Sigmoid colon (tissue), 7 donors: ENCODE measurements around the gene CLDN7. TPM values are rescaled to one million over a fixed set of nuclear protein-coding genes. Genes with fewer than 3 reads are reported as not detected.

Experiments used
- DNase-seq: peaks from one replicate; pipeline ENCODE4 v3.0.0-alpha.2; 2019
- H3K27ac ChIP-seq, 4 donors: fragments of 200-600 bp; sonication (generic); one replicate each; pipeline ENCODE4 v1.5.1; 2016 to 2019; ENCODE audit warnings: mild to moderate bottlenecking in 1 of 4
- H3K27me3 ChIP-seq, 3 donors: fragments of 200-600 bp; sonication (generic); one replicate each; pipeline ENCODE4 v1.5.1; 2019; ENCODE audit warnings: mild to moderate bottlenecking in 1 of 3
- H3K36me3 ChIP-seq, 4 donors: fragments of 200-600 bp; sonication (generic); one replicate each; pipeline ENCODE4 v1.5.1; 2016 to 2019
- H3K4me1 ChIP-seq, 4 donors: fragments of 200-600 bp; sonication (generic); one replicate each; pipeline ENCODE4 v1.5.1; 2017 to 2019
- H3K4me3 ChIP-seq, 4 donors: fragments of 200-600 bp; sonication (generic); one replicate each; pipeline ENCODE4 v1.5.1; 2017 to 2019; ENCODE audit warnings: mild to moderate bottlenecking in 2 of 4, moderate library complexity in 1 of 4
- H3K9me3 ChIP-seq, 4 donors: fragments of 200-600 bp in 3 of 4; sonication (generic) in 3 of 4; one replicate each; pipeline versions ENCODE4 v1.5.1 to v1.6.1; 2013 to 2019
- EP300 ChIP-seq, 4 donors: sonication (generic); formaldehyde crosslinking; IDR thresholded peaks; one replicate each; pipeline ENCODE4 v1.6.1; 2017; ENCODE audit warnings: antibody characterized with exemption in 4 of 4
- POLR2A ChIP-seq, 2 donors: fragments of 450-650 bp; IDR thresholded peaks; one replicate each; pipeline ENCODE4 v1.6.1; 2016; ENCODE audit warnings: antibody characterized with exemption in 2 of 2, mild to moderate bottlenecking in 2 of 2, moderate library complexity in 2 of 2
- POLR2AphosphoS5 ChIP-seq, 4 donors: sonication (generic); formaldehyde crosslinking; IDR thresholded peaks; one replicate each; pipeline ENCODE4 v1.6.1; 2017; ENCODE audit warnings: antibody characterized with exemption in 4 of 4
- WGBS, 2 donors: extraction: QIAGEN DNeasy Blood & Tissue Kit; methylation state at CpG; one replicate each; pipeline ENCODE4 v1.1.7; 2013; 5-methylcytosine and 5-hydroxymethylcytosine counted together
- intact Hi-C: fragments of 100-400 bp; cut with DNase I; formaldehyde crosslinking; loops from one replicate; pipeline ENCODE4 v1.15.1; 2023
- polyA plus RNA-seq, 3 donors: library from polyadenylated mRNA; stranded (reverse); fragments of 200-250 nt; gene quantifications; one replicate each; pipeline ENCODE4 v1.2.3, GENCODE V29; 2013
- total RNA-seq, 4 donors: library from RNA; depleted of rRNA; stranded (reverse); fragments of >200 nt; gene quantifications; one replicate each; pipeline ENCODE4 v1.1.0, GENCODE V29; 2016
- TF ChIP-seq, protein P1 (sequence below), 4 experiments: fragments of 450-650 bp in 3 of 4; fragments of 200-600 bp in 1 of 4; IDR thresholded peaks; one replicate each; pipeline ENCODE4 v1.5.1; 2016 to 2019; ENCODE audit warnings: antibody characterized with exemption in 4 of 4, mild to moderate bottlenecking in 3 of 4, moderate library complexity in 2 of 4
- donor health status: healthy with polysubstance abuse.
- donor health status: Bipolar disorder and iron deficiency.
- donor health status: healthy.

The CLDN7 gene
- total and polyA plus RNA-seq, 7 donors: 1.1 to 963 (median 91.7) TPM; not detected in 1

DNA sequence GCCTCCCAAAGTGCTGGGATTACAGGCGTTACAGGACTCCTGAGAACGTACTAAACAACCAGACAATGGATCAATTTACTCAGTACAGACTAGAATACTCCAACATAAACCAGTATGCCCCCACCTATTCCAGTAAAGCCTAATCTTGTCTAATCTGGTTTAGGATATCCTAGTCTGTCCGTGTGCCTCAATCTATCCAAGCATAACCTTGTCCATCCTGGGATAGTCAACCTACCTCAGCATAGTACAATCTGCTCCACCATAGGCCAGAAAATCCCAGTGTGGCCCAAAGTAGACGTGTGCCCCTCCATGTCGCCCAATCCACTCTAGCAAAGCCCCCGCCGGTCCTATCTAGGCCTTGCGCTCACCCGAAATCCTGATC is 28.6 kb downstream of the CLDN7 start:
- Histone ChIP-seq H3K9me3 (no peaks in the 10 kb centered on the region), H3K4me1 (peaks cover 0 to 51% (median 47%) of the 10 kb centered on the region in 4 donors), H3K27me3 (no peaks in the 10 kb centered on the region), H3K4me3 (peak overlapping the region; percentile 81 to 98 (median 90)), H3K36me3 (peaks cover 10 to 44% (median 32%) of the 10 kb centered on the region in 4 donors), H3K27ac (peak overlapping the region; percentile 87 to 95 (median 91))
- WGBS, 2 donors: 0 to 3% methylated on average over 9 of the region's 9 CpGs
- no peak for TF ChIP-seq EP300 (IDR thresholded peaks at IDR 0.05)
- no peak for TF ChIP-seq POLR2A (IDR thresholded peaks at IDR 0.05)
- TF ChIP-seq POLR2AphosphoS5 (IDR thresholded peaks at IDR 0.05): no peak
- TF ChIP-seq, protein P1, sequence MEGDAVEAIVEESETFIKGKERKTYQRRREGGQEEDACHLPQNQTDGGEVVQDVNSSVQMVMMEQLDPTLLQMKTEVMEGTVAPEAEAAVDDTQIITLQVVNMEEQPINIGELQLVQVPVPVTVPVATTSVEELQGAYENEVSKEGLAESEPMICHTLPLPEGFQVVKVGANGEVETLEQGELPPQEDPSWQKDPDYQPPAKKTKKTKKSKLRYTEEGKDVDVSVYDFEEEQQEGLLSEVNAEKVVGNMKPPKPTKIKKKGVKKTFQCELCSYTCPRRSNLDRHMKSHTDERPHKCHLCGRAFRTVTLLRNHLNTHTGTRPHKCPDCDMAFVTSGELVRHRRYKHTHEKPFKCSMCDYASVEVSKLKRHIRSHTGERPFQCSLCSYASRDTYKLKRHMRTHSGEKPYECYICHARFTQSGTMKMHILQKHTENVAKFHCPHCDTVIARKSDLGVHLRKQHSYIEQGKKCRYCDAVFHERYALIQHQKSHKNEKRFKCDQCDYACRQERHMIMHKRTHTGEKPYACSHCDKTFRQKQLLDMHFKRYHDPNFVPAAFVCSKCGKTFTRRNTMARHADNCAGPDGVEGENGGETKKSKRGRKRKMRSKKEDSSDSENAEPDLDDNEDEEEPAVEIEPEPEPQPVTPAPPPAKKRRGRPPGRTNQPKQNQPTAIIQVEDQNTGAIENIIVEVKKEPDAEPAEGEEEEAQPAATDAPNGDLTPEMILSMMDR (IDR thresholded peaks at IDR 0.05): no peak
- DNase-seq: no peak
- intact Hi-C loops: no loop called here

DNA sequence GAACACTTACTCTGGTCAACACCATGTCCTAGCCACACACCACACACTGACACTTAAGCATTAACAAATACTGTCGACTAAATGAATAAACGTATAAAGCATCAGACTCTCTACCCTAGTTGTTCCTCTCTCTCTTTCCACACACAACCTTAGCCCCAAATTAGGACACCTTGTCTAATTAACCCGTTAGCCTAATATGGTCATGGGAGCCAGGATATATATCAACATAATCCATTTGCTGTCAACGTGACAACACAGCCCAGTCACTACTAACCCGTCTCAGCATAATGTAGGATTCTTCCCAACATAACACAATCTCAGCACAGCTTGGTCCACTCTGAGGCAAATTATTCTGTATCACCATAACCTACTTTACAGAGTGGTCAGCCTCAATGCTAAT is 30.2 kb downstream of the CLDN7 start:
- Histone ChIP-seq H3K9me3 (no peaks in the 10 kb centered on the region), H3K4me1 (peaks cover 0 to 43% (median 40%) of the 10 kb centered on the region in 4 donors), H3K4me3 (no peak overlapping the region), H3K27me3 (no peaks in the 10 kb centered on the region), H3K27ac (no peak overlapping the region), H3K36me3 (peaks cover 14 to 59% (median 41%) of the 10 kb centered on the region in 4 donors)
- intact Hi-C loops: no loop called here
- no peak for DNase-seq
- WGBS, 2 donors: 87 to 88% methylated on average over 5 of the region's 5 CpGs
- no peak for TF ChIP-seq POLR2AphosphoS5 (IDR thresholded peaks at IDR 0.05)
- no peak for TF ChIP-seq POLR2A (IDR thresholded peaks at IDR 0.05)
- TF ChIP-seq EP300 (IDR thresholded peaks at IDR 0.05): no peak
- TF ChIP-seq, protein P1 (IDR thresholded peaks at IDR 0.05): no peak

DNA sequence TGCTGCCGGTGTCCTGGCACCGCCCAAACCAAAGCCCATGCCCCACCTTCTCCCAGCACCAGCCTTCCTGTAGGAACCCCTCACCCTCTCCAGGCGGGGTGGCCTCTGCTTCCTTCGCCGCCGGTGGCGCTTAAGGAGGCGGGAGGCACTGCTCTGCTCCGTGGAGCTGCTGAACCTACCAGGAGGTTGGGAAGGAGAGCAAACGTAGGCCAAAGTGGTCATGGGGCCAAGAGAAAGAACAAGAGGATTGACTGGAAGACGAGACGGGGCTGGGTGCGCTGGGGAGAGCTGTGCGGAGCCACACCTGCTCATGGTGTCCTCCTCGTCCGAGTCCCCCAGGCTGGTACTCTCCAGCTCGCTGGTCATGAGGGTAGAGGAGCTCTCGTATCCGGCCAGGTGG is 32.8 kb downstream of the CLDN7 start:
- no peak for DNase-seq
- WGBS, 2 donors: 95% methylated on average over 19 of the region's 19 CpGs
- peaks cover 25 to 63% (median 46%) of the 10 kb centered on the region in 4 donors for H3K36me3 ChIP-seq
- H3K9me3 ChIP-seq: no peaks in the 10 kb centered on the region
- TF ChIP-seq POLR2A (IDR thresholded peaks at IDR 0.05) (no peak), POLR2AphosphoS5 (IDR thresholded peaks at IDR 0.05) (no peak)
- no peaks in the 10 kb centered on the region for H3K27me3 ChIP-seq
- peaks cover 0 to 25% (median 23%) of the 10 kb centered on the region in 4 donors for H3K4me1 ChIP-seq
- H3K27ac ChIP-seq: no peak overlapping the region
- no peak overlapping the region for H3K4me3 ChIP-seq
- intact Hi-C loops: no loop called here

DNA sequence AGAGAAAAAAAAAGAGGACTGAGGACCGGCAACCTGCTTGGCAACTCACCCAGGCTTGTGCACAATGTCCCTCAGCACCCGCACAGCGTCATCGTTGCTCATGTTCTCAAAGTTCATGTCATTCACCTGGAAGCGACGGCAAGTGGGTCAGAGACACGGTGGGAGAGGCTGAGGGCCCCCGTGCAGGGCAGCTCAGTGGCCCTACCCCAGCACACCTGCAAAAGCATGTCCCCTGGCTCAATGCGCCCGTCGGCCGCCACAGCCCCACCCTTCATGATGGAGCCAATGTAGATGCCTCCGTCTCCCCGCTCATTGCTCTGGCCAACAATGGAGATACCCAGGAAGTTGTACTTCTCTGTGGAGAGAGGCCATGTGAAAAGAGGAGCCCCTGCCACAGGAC is 33.4 kb downstream of the CLDN7 start:
- peaks cover 0 to 25% (median 22%) of the 10 kb centered on the region in 4 donors for H3K4me1 ChIP-seq
- H3K27ac ChIP-seq: no peak overlapping the region
- no peaks in the 10 kb centered on the region for H3K27me3 ChIP-seq
- TF ChIP-seq, protein P1 (IDR thresholded peaks at IDR 0.05): no peak
- no peak for TF ChIP-seq POLR2AphosphoS5 (IDR thresholded peaks at IDR 0.05)
- no peak for TF ChIP-seq POLR2A (IDR thresholded peaks at IDR 0.05)
- TF ChIP-seq EP300 (IDR thresholded peaks at IDR 0.05): no peak
- DNase-seq: no peak
- H3K9me3 ChIP-seq: no peaks in the 10 kb centered on the region
- H3K36me3 ChIP-seq: peaks cover 30 to 68% (median 52%) of the 10 kb centered on the region in 4 donors
- intact Hi-C loops: no loop called here
- no peak overlapping the region for H3K4me3 ChIP-seq
- 89 to 94% methylated on average over 14 of the region's 14 CpGs for WGBS, 2 donors

GRCh38 chr17:7226721-7227710 is 35.3 kb downstream of the CLDN7 start:
- H3K4me3 ChIP-seq: no peak overlapping the region
- 93 to 95% methylated on average over 31 of the region's 31 CpGs for WGBS, 2 donors
- DNase-seq: no peak
- no peaks in the 10 kb centered on the region for H3K9me3 ChIP-seq
- H3K4me1 ChIP-seq: peaks cover 0 to 7% (median 4%) of the 10 kb centered on the region in 4 donors
- H3K36me3 ChIP-seq: peaks cover 41 to 88% (median 68%) of the 10 kb centered on the region in 4 donors
- no peak overlapping the region for H3K27ac ChIP-seq
- TF ChIP-seq, protein P1 (IDR thresholded peaks at IDR 0.05): no peak
- TF ChIP-seq EP300 (IDR thresholded peaks at IDR 0.05) (no peak), POLR2A (IDR thresholded peaks at IDR 0.05) (no peak), POLR2AphosphoS5 (IDR thresholded peaks at IDR 0.05) (no peak)
- no peaks in the 10 kb centered on the region for H3K27me3 ChIP-seq
- intact Hi-C loops: no loop called here
